GM12878 (cell line): Measurements from ENCODE around the gene MND1. TPM values are rescaled to one million over a fixed set of nuclear protein-coding genes. Genes with fewer than 3 reads are reported as not detected.
A peak's percentile ranks its signal among the peaks of the same experiment; 100 is the strongest.

Experiments
- ATAC-seq: fragments of 200-7000 bp; cut with Tn5 transposase; 3 replicates; pipeline ENCODE4 v1.9.1; 2020; ENCODE audit warnings: mild to moderate bottlenecking, moderate library complexity
- Bru-seq: library from RNA; stranded (reverse); fragments of 400-500 nt; gene quantifications from one replicate; lab custom pipeline; 2021; lab: Mats Ljungman, UMichigan
- BruChase-seq, 2 experiments: library from RNA; stranded (reverse); fragments of 400-500 nt; gene quantifications; one replicate each; lab custom pipeline; 2021; lab: Mats Ljungman, UMichigan
- BruUV-seq: library from RNA; stranded (reverse); fragments of 400-500 nt; replicated peaks from 2 replicates; lab custom pipeline; 2021; lab: Mats Ljungman, UMichigan
- CTCF ChIA-PET: fragments of 300-600 bp; sonication (Branson Sonifier 250); formaldehyde crosslinking; extraction: SDS; loops from one replicate; lab custom pipeline; 2021; ENCODE audit warnings: inconsistent platforms; lab: Yijun Ruan, JAX
- POLR2A ChIA-PET: fragments of 350-600 bp; formaldehyde crosslinking; extraction: SDS; loops from one replicate; lab custom pipeline; 2021; ENCODE audit warnings: inconsistent platforms; lab: Charles Lee
- RAD21 ChIA-PET: fragments of 300-600 bp; sonication (Branson Sonifier 250); formaldehyde crosslinking; loops from one replicate; lab custom pipeline; 2023; ENCODE audit warnings: antibody characterized with exemption; ENCODE audit not compliant: unreplicated experiment; lab: Charles Lee
- SMC1A ChIA-PET: fragments of 300-600 bp; sonication (Branson Sonifier 250); formaldehyde crosslinking; loops from one replicate; lab custom pipeline; 2023; ENCODE audit not compliant: unreplicated experiment, uncharacterized antibody; lab: Charles Lee
- DNase-seq: peaks from one replicate; pipeline ENCODE4 v3.0.0-alpha.2; 2011; ENCODE audit warnings: low read depth, low spot score
- FAIRE-seq: peaks from 3 replicates; lab custom pipeline; 2011; peaks lifted over from hg19 to GRCh38; lab: Jason Lieb, UNC
- H2AFZ ChIP-seq: 2 replicates; pipeline ENCODE4 v1.6.0; 2011; ENCODE audit warnings: low read depth, low read length, control low read depth; ENCODE audit not compliant: control insufficient read depth
- H3K27ac ChIP-seq: 2 replicates; pipeline ENCODE4 v1.5.1; 2011; ENCODE audit warnings: control low read depth; ENCODE audit not compliant: control insufficient read depth, insufficient read depth
- H3K27me3 ChIP-seq, 2 experiments: replicated peaks in 1 of 2; 2 replicates each; pipeline versions ENCODE4 v1.6.0 to v1.6.1; 2011; ENCODE audit warnings: low read length in 1 of 2; ENCODE audit not compliant: control insufficient read depth in 2 of 2, insufficient read depth in 2 of 2
- H3K36me3 ChIP-seq, 2 experiments: 2 replicates each; pipeline ENCODE4 v1.5.1; 2011; ENCODE audit warnings: low read length in 1 of 2; ENCODE audit not compliant: control insufficient read depth in 2 of 2, insufficient read depth in 2 of 2
- H3K4me1 ChIP-seq: 2 replicates; pipeline ENCODE4 v1.6.1; 2011; ENCODE audit warnings: mild to moderate bottlenecking, low read length, moderate library complexity, mixed read lengths; ENCODE audit not compliant: control insufficient read depth, insufficient read depth
- H3K4me2 ChIP-seq: 2 replicates; pipeline ENCODE4 v1.6.0; 2011; ENCODE audit warnings: control low read depth; ENCODE audit not compliant: control insufficient read depth, insufficient read depth
- H3K4me3 ChIP-seq: fragments of 200-600 bp; sonication (generic); 2 replicates; pipeline ENCODE4 v1.5.1; 2016
- H3K79me2 ChIP-seq: 2 replicates; pipeline ENCODE4 v1.6.0; 2011; ENCODE audit warnings: low read length; ENCODE audit not compliant: control insufficient read depth, insufficient read depth
- H3K9ac ChIP-seq: 2 replicates; pipeline ENCODE4 v1.8.0; 2011; ENCODE audit warnings: low read length, control low read depth, mixed read lengths; ENCODE audit not compliant: control insufficient read depth, insufficient read depth
- H3K9me3 ChIP-seq: replicated peaks from 3 replicates; pipeline ENCODE4 v1.5.1; 2011; ENCODE audit warnings: mild to moderate bottlenecking, low read length; ENCODE audit not compliant: control insufficient read depth, insufficient read depth
- H4K20me1 ChIP-seq: 2 replicates; pipeline ENCODE4 v1.6.0; 2011; ENCODE audit not compliant: control insufficient read depth, insufficient read depth
- GATAD2B ChIP-seq: fragments of 450-650 bp; conservative IDR thresholded peaks from 2 replicates; pipeline ENCODE4 v1.6.1; 2017; ENCODE audit warnings: low read depth, mild to moderate bottlenecking, moderate library complexity
- HDGF ChIP-seq: fragments of 450-650 bp; IDR thresholded peaks from 2 replicates; pipeline ENCODE4 v1.6.1; 2016; ENCODE audit warnings: antibody characterized with exemption
- MTA3 ChIP-seq: IDR thresholded peaks from 2 replicates; pipeline ENCODE4 v1.6.1; 2012; ENCODE audit warnings: low read length, inconsistent platforms, borderline replicate concordance
- NFIC ChIP-seq: IDR thresholded peaks from 2 replicates; pipeline ENCODE4 v1.6.1; 2012; ENCODE audit warnings: low read depth, mild to moderate bottlenecking, inconsistent platforms, low read length, moderate library complexity
- NFXL1 ChIP-seq: fragments of 450-650 bp; IDR thresholded peaks from 2 replicates; pipeline ENCODE4 v1.6.1; 2017; ENCODE audit warnings: antibody characterized with exemption, mild to moderate bottlenecking, borderline replicate concordance
- RELB ChIP-seq: fragments of 450-650 bp; IDR thresholded peaks from 2 replicates; pipeline ENCODE4 v1.6.1; 2017; ENCODE audit warnings: low read depth, mild to moderate bottlenecking, moderate library complexity
- REST ChIP-seq: IDR thresholded peaks from 2 replicates; pipeline ENCODE4 v1.6.1; 2012; ENCODE audit warnings: mild to moderate bottlenecking, low read depth, low read length
- SIN3A ChIP-seq: IDR thresholded peaks from 2 replicates; pipeline ENCODE4 v1.6.1; 2012; ENCODE audit warnings: low read depth, low read length, improper control_type of control experiment
- SP1 ChIP-seq: IDR thresholded peaks from one replicate; pipeline ENCODE4 v1.6.1; 2011; ENCODE audit warnings: low read depth, low read length
- WGBS: methylation state at CpG from one replicate; pipeline ENCODE4 v1.1.6; 2016; ENCODE audit warnings: low lambda C conversion rate; ENCODE audit not compliant: insufficient replicate concordance, insufficient coverage; ENCODE audit errors: missing lambda C conversion rate; 5-methylcytosine and 5-hydroxymethylcytosine counted together
- in situ Hi-C: fragments of 300-500 bp; cut with MboI; formaldehyde crosslinking; loops from 9 replicates; pipeline ENCODE4 v1.14.3; 2018; ENCODE audit warnings: mixed read lengths
- intact Hi-C: fragments of 100-400 bp; cut with micrococcal nuclease; formaldehyde crosslinking; loops from one replicate; pipeline ENCODE4 v1.14.2; 2022; ENCODE audit not compliant: unreplicated experiment
- long read RNA-seq, 2 experiments: library from polyadenylated mRNA; unstranded; transcript quantifications; one replicate each; pipeline ENCODE4 v2.0.0, GENCODE V29; 2019 to 2020
- polyA minus RNA-seq, 3 experiments: library from RNA; depleted of rRNA, polyadenylated mRNA; stranded (reverse); fragments of >200 nt; gene quantifications; 2 replicates each; pipeline ENCODE4 v1.2.3, GENCODE V29; 2011
- polyA plus RNA-seq, 11 experiments: library from polyadenylated mRNA; depleted of rRNA in 4 of 11; unstranded in 6 of 11; stranded (reverse) in 5 of 11; fragments of >200 nt; fragmentation: Nextera tagmentation in 4 of 11; fragmentation: Illumina TruSeq in 1 of 11; extraction: Ambion mirVana in 4 of 11; extraction: Trizol in 1 of 11; gene quantifications; 1 replicate in 1 of 11; 2 replicates in 10 of 11; pipeline versions ENCODE4 v1.2.1 to v1.2.3, GENCODE V29; 2011 to 2016; ENCODE audit warnings: inconsistent platforms in 2 of 11, missing spikeins in 2 of 11, low read depth in 1 of 11
- total RNA-seq, 4 experiments: library from RNA; depleted of rRNA in 3 of 4; stranded (reverse); fragments of >200 nt in 3 of 4; fragmentation: Illumina TruSeq in 1 of 4; extraction: Trizol in 1 of 4; gene quantifications; 2 replicates each; pipeline versions ENCODE4 v1.2.1 to v1.2.3, GENCODE V29; 2013 to 2021

The MND1 gene
- total RNA-seq (2013; cell fraction: nucleolus; rRNA removed) = 7.6 and 10.6 TPM in 2 replicates
- total RNA-seq (2014; rRNA removed) (20.2 and 27.0 TPM in 2 replicates), total RNA-seq (2014; rRNA removed; fragmentation: Illumina TruSeq; extraction: Trizol) (43.7 and 44.9 TPM in 2 replicates), total RNA-seq (2021) (20.3 TPM in 2 replicates), polyA plus RNA-seq (2011; rRNA removed) (17.7 and 40.3 TPM in 2 replicates), polyA plus RNA-seq (2014; fragmentation: Illumina TruSeq; extraction: Trizol) (55.9 and 68.8 TPM in 2 replicates), polyA plus RNA-seq (2014; fragmentation: Nextera tagmentation; extraction: Ambion mirVana) (10 to 100 TPM; 51.0 to 55.0 TPM), polyA plus RNA-seq (2014; rRNA removed) (25.8 and 31.5 TPM in 2 replicates), polyA plus RNA-seq (2016; fragmentation: Nextera tagmentation; extraction: Ambion mirVana) (10 to 100 TPM; 49.7 to 58.1 TPM), polyA minus RNA-seq (2011; rRNA and poly(A)+ RNA removed) (3.8 and 7.8 TPM in 2 replicates), Bru-seq, nascent RNA (percentile 55 among the genes with signal in this experiment), BruChase-seq, experiment 1, labeled RNA remaining after a 6-hour chase (percentile 45 among the genes with signal in this experiment), BruChase-seq, experiment 2, labeled RNA remaining after a 2-hour chase (percentile 50 among the genes with signal in this experiment)
- 16.4 TPM for polyA plus RNA-seq (2011; ENCODE audit: low read depth)
- polyA plus RNA-seq (2011; cell fraction: cytosol; rRNA removed) = 3.2 and 3.9 TPM in 2 replicates
- polyA plus RNA-seq (2011; cell fraction: nucleus; rRNA removed) = 3.8 and 6.1 TPM in 2 replicates
- polyA plus RNA-seq (2012) = 16.7 and 22.2 TPM in 2 replicates
- 6.4 and 7.2 TPM in 2 replicates for polyA minus RNA-seq (2011; cell fraction: cytosol; rRNA and poly(A)+ RNA removed)
- polyA minus RNA-seq (2011; cell fraction: nucleus; rRNA and poly(A)+ RNA removed) = 1.1 and 5.4 TPM in 2 replicates
- long read RNA-seq, experiment 1, transcript MND1-201 (8 exons, 968 nt) = major isoform, 21 of 30 reads
- long read RNA-seq, experiment 1, partial matches to known transcripts = 4 of 30 reads
- long read RNA-seq, experiment 1, other reads (novel, unspliced or antisense) = 5 of 30 reads
- long read RNA-seq, experiment 2, transcript MND1-201 (8 exons, 968 nt) = major isoform, 99 of 123 reads
- long read RNA-seq, experiment 2, partial matches to known transcripts = 11 of 123 reads
- long read RNA-seq, experiment 2, other reads (novel, unspliced or antisense) = 12 of 123 reads

GRCh38 chr4:153344131-153345011, at the start of gene MND1:
Gene MND1 (plus strand): TSS chr4:153344688. CDS start chr4:153344738, 50 bp downstream.
- WGBS = under 1% methylated on average over 65 of the region's 86 CpGs
- H3K27ac ChIP-seq = peak within 1 kb of the TSS; percentile 76
- ChIA-PET SMC1A (interaction anchor here (0.6 to 7.9 kb wide), 10 partner anchors 9 to 405 kb away, joined by 3 to 97 read pairs (median 6); no protein-coding TSS in a partner anchor), CTCF (interaction anchor here (0.6 to 10.4 kb wide), 26 partner anchors 9 to 777 kb away, joined by 3 to 142 read pairs (median 4); no protein-coding TSS in a partner anchor), RAD21 (interaction anchor here (1.5 to 8.4 kb wide), 6 partner anchors 89 to 304 kb away, joined by 3 to 77 read pairs (median 12); partner anchors contain the start of gene TMEM131L), POLR2A (interaction anchor here (0.6 kb wide), 1 partner anchor 1036 kb away, joined by 4 read pairs; no protein-coding TSS in a partner anchor)
- intact Hi-C loops = loop anchor here (1.0 to 5.0 kb wide), 6 partner anchors 89 to 406 kb away; no protein-coding TSS in a partner anchor
- H3K4me1 ChIP-seq = peaks cover 22% of the 10 kb centered on the region; the same call in 1 of the 2 replicates
- in situ Hi-C loops = loop anchor here (5.0 to 10.0 kb wide), 3 partner anchors 228 to 400 kb away; no protein-coding TSS in a partner anchor
- no peaks in the 10 kb centered on the region for H3K36me3 ChIP-seq
- peak; percentile 90 for ATAC-seq
- H3K79me2 ChIP-seq = peaks cover 46% of the 10 kb centered on the region
- DNase-seq = no peak
- FAIRE-seq = no peak
- no TSS peak for BruUV-seq
- peak within 1 kb of the TSS; percentile 89 for H2AFZ ChIP-seq
- H3K4me2 ChIP-seq = peak within 1 kb of the TSS; percentile 49
- peak within 1 kb of the TSS; percentile 77 for H3K9ac ChIP-seq
- H3K4me3 ChIP-seq = peak within 1 kb of the TSS; percentile 93
- H3K9me3 ChIP-seq = no peaks in the 10 kb centered on the region; the same call in 2 of the 3 replicates
- no peaks in the 10 kb centered on the region; the same call in 1 of the 2 replicates for H4K20me1 ChIP-seq
- H3K27me3 ChIP-seq = no peaks in the 10 kb centered on the region
- TF ChIP-seq NFIC (no peak), NFXL1 (no peak), SP1 (no peak), REST (no peak), GATAD2B (peak; percentile 94), MTA3 (no peak), RELB (no peak), HDGF (no peak), SIN3A (peak; percentile 99)
